Activated CD8-positive, alpha-beta memory T cell treated with anti-CD3 and anti-CD28 coated beads, Interleukin-2, amount 50 U/mL, for 24 hours (primary cell): Measurements from ENCODE around the gene CMPK1.
"Not testable (repeated sequence)": the region's sequence is repeated elsewhere in the genome, so short reads cannot be mapped to it uniquely, and the experiment has no call there.

Source experiments
- DNase-seq: peaks from one replicate; pipeline ENCODE4 v3.0.0-alpha.2; 2020; ENCODE audit errors: extremely low read depth

CMPK1 gene

GRCh38 chr1:47338249-47339077, 4.9 kb downstream of the CMPK1 start:
- no peak for DNase-seq

- no peak for DNase-seq
These were observed 6.6 kb downstream of the CMPK1 start for GRCh38 chr1:47340227-47340626.

DNA sequence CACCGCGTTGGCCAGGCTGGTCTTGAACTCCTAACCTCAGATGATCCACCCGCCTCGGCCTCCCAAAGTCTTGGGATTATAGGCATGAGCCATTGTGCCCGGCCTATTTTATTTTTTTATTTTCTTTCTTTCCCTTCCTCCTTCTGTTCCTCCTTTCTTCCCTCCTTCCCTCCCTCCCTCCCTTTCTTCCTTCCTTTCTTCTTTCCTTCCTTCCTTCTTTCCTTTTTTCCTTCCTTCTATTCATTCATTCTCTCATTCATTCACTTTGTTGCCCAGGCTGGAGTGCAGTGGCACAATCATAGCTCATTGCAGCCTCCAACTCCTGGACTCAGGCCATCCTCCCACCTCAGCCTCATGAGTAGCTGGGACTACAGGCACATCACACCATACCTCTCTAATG, 13.4 kb downstream of the CMPK1 start:
- DNase-seq = not testable (repeated sequence)

- no peak for DNase-seq
These were observed 14.1 kb downstream of the CMPK1 start for GRCh38 chr1:47347735-47348134.

GRCh38 chr1:47348246-47348645, 14.7 kb downstream of the CMPK1 start:
- DNase-seq = no peak

- no peak for DNase-seq
These were observed 17.7 kb downstream of the CMPK1 start for GRCh38 chr1:47351305-47351704.

- DNase-seq = no peak
These were observed 27.8 kb downstream of the CMPK1 start for GRCh38 chr1:47361380-47361779.

GRCh38 chr1:47362828-47363227, 29.2 kb downstream of the CMPK1 start:
- DNase-seq = no peak

DNA sequence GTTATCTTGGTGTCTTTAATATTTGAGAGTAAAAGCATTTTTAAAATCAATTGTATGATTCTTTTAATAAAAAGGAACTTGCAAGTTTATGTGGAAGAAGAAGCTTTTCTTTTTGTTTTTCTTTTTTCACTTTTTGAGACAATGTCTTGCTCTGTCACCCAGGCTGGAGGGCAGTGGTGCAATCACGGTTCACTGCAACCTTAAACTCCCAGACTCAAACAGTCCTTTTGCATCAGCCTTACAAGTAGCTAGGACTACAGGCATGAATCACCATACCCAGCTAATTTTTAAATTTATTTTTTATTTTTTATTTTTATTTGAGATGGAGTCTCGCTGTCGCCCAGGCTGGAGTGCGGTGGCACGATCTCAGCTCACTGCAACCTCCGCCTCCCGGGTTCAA, 34.1 kb downstream of the CMPK1 start:
- DNase-seq = no peak

- no peak for DNase-seq
These were observed 37.5 kb downstream of the CMPK1 start for GRCh38 chr1:47371016-47371517.

GRCh38 chr1:47374501-47374900, 40.9 kb downstream of the CMPK1 start:
- DNase-seq = no peak

GRCh38 chr1:47378147-47378546, 44.6 kb downstream of the CMPK1 start:
- no peak for DNase-seq

- no peak for DNase-seq
These were observed 47.1 kb downstream of the CMPK1 start for GRCh38 chr1:47380699-47381098.

GRCh38 chr1:47382399-47382983, 48.9 kb downstream of the CMPK1 start:
- no peak for DNase-seq

- DNase-seq = no peak
These were observed 50.5 kb downstream of the CMPK1 start for GRCh38 chr1:47384083-47384482.

GRCh38 chr1:47385020-47385419, 51.4 kb downstream of the CMPK1 start:
- DNase-seq = no peak

GRCh38 chr1:47386268-47386667, 52.7 kb downstream of the CMPK1 start:
- DNase-seq = no peak

GRCh38 chr1:47388030-47388890, 54.7 kb downstream of the CMPK1 start:
- no peak for DNase-seq

DNA sequence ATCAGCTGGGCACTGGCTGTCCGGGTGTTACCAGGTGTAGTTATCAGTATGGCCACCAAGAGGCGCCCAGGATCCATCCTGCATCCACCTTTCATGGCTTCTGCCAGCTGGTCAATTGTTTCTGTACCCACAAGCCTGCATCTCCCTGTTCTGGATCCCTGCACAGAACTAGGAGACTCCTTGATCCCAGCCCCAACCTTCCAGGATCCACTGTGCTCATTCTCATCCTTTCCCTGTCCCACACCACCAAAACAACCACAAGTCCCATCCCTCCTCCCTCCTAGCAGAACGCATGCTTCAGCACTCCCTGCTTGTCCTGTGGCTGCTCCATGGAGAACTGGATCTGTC, 55.3 kb downstream of the CMPK1 start:
- DNase-seq = no peak

DNA sequence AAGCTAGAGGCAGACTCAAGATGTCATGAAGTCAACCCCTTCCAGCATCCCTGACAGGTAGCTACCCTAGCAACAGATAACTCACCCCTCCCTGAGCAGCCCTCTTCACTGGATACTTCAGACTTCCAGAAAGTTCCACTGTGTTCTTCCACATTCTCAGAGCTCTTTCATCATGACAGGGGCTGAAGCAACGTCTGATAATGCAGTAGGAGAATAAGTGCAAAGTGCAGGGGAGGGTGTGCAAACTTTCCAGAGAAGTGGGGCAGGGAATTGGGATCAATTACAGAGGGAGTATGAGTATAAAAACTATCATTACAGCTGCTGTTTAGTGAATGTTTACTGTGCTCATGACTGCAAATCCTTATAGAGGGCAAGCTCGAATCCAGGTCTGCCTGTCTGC, 56.1 kb downstream of the CMPK1 start:
- DNase-seq = no peak

DNA sequence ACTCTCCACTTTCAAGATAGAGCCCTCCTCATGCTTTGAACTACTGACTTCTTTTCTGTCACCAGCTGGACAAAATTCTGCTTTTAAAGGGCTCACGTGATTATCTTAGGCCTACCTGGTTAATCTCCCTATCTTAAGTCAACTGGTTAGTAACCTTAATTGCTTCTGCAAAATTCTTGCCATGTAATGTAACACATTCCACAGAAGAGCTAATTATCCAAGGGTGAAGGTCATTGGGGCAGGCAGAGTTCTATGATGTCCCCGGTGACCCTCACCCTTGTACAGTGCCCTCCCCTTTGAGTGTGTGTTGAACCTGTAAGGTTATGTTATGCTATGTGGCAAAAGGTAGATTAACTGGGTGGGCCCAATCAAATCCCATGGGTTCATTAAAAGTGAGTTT, 57.3 kb downstream of the CMPK1 start:
- DNase-seq = no peak

GRCh38 chr1:47393141-47393540, 59.6 kb downstream of the CMPK1 start:
- no peak for DNase-seq

GRCh38 chr1:47395433-47395832, 61.8 kb downstream of the CMPK1 start:
- DNase-seq = no peak
